SK-MEL-5 (cell line): ENCODE data around the gene PIP5K1B. TPM values are rescaled to one million over a fixed set of nuclear protein-coding genes. Genes with fewer than 3 reads are reported as not detected.

Experiments
- DNase-seq: peaks from one replicate; pipeline ENCODE4 v3.0.0-alpha.2; 2016; ENCODE audit warnings: low read depth, low spot score
- in situ Hi-C: cut with HindIII; loops from 2 replicates; pipeline ENCODE4 v1.10.0; 2016; ENCODE audit warnings: low sequenced_read_pairs, high pct_unique_total_duplicates, low pct_unique_long_range_greater_than_20kb
- small RNA-seq, 2 experiments: library from RNA; depleted of rRNA; stranded (forward); fragments of <200 nt; gene quantifications; one replicate each; pipeline ENCODE3, GENCODE V24; 2014
- total RNA-seq: library from RNA; depleted of rRNA; stranded (reverse); fragments of >200 nt; shearing (Covaris generic); gene quantifications from 2 replicates; pipeline ENCODE4 v1.2.3, GENCODE V29; 2014; rRNA removed

The PIP5K1B gene
- total RNA-seq, 1 experiment from 2014 or later: 5.0 TPM

- no peak for DNase-seq
- in situ Hi-C loops: no loop called here
Observed at GRCh38 chr9:69056191-69056815, 351.3 kb downstream of the PIP5K1B start.

DNA sequence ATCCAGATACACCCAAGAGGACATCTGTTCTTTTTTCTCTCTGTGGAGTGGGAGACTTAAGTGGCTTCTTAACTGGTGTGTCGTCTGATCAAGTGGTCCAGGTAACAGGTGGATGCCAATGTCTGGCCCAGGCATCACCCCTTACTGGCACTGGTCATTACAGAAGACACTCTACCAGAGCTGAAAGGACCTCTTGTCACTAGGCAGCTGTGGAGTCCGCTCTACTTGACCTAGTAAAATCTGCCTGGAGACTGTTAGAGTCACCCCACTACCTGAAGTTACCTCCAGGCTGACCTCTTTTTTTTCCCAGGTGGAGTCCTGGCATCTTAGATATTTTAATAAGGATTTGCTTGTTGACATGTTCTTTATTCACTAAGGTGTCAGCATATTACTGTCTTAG is 353.1 kb downstream of the PIP5K1B start:
- in situ Hi-C loops: no loop called here
- no peak for DNase-seq

Small RNAs within 50 kb of the gene (small RNA-seq; reads per million reads assigned to genes)
- 0 reads per million in 2 experiments for gene RNU6-820P

Other genes starting within 250 kb of the PIP5K1B start
- not detected in 2 replicates for gene TMEM252, start 164.4 kb upstream of the PIP5K1B start, total RNA-seq